Tracheal epithelial cell (primary cell): ENCODE measurements around the gene CYB561. TPM values are rescaled to one million over a fixed set of nuclear protein-coding genes. Genes with fewer than 3 reads are reported as not detected.

Experiments used
- total RNA-seq: library from RNA; depleted of rRNA; stranded (reverse); fragments of >200 nt; gene quantifications from 2 replicates; pipeline ENCODE4 v1.2.1, GENCODE V29; 2014

The CYB561 gene
- total RNA-seq = 26.7 and 37.9 TPM in 2 replicates

GRCh38 chr17:63445954-63446752 lies at the start of gene CYB561:
CYB561 (minus strand) TSS chr17:63446306; CDS start chr17:63437547, 8,759 bp downstream.

GRCh38 chr17:63476854-63477479 lies 30.9 kb upstream of the CYB561 start, which contains the start of gene ACE:
ACE (plus strand) TSS chr17:63477061; CDS start chr17:63477095, 34 bp downstream.

Other genes starting within 250 kb of the CYB561 start
- gene ACE, start 30.8 kb upstream of the CYB561 start, total RNA-seq = 0.72 and 0.85 TPM in 2 replicates
- gene KCNH6, start 77.1 kb upstream of the CYB561 start, total RNA-seq = not detected in 2 replicates
- 12.0 and 16.6 TPM in 2 replicates for gene DCAF7, start 104.2 kb upstream of the CYB561 start, total RNA-seq
- gene TACO1, start 154.6 kb upstream of the CYB561 start, total RNA-seq = 17.1 and 21.0 TPM in 2 replicates
- 9.4 and 10.8 TPM in 2 replicates for gene MAP3K3, start 176.1 kb upstream of the CYB561 start, total RNA-seq